BE2C (cell line): ENCODE data around the gene TMEM33.

Experiments used
- DNase-seq: peaks from one replicate; pipeline ENCODE4 v3.0.0-alpha.2; 2020
- H3K27me3 ChIP-seq: fragments of 250-450 bp; sonication (Bioruptor Pico); 2 replicates; pipeline ENCODE4 v1.5.1; 2020; ENCODE audit warnings: mild to moderate bottlenecking
- H3K36me3 ChIP-seq: fragments of 250-450 bp; sonication (Bioruptor Pico); 2 replicates; pipeline ENCODE4 v1.5.1; 2020; ENCODE audit warnings: mild to moderate bottlenecking
- H3K4me1 ChIP-seq: fragments of 250-450 bp; sonication (Bioruptor Pico); 2 replicates; pipeline ENCODE4 v1.5.1; 2020
- H3K4me3 ChIP-seq: 2 replicates; pipeline ENCODE4 v1.5.1; 2011; ENCODE audit warnings: low read depth, low read length
- H3K9me3 ChIP-seq: fragments of 250-450 bp; sonication (Bioruptor Pico); 2 replicates; pipeline ENCODE4 v1.5.1; 2020
- TF ChIP-seq, protein P1 (sequence below): IDR thresholded peaks from 2 replicates; pipeline ENCODE4 v1.5.1; 2012; ENCODE audit warnings: mild to moderate bottlenecking, low read depth, low read length

Gene TMEM33

DNA sequence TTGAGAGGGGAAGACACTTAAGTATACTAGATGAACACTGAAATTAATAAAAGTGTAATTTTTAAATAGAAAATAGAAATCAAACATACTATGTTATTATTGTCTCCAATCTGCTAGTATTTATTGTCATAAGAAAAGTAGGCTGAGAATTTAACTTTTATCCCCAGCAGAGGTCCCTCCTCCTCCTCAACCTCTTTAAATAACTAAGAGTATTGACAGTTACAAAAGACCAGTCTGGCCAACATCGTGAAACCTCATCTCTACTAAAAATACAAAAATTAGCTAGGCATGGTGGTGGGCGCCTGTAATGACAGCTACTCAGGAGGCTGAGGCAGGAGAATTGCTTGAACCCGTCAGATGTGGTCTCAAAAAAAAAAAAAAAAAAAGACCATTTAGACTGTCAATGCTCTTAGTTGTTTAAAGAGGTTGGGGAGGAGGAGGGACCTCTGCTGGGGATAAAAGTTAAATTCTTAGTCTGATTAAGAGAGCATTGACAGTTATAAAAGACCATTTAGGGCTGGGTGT, 59.3 kb downstream of the TMEM33 start:
- Histone ChIP-seq H3K27me3 (no peaks in the 10 kb centered on the region), H3K36me3 (no peaks in the 10 kb centered on the region), H3K4me3 (no peak overlapping the region), H3K9me3 (no peaks in the 10 kb centered on the region), H3K4me1 (peaks cover 2% of the 10 kb centered on the region; the same call in 1 of the 2 replicates)
- DNase-seq: no peak
- TF ChIP-seq, protein P1, sequence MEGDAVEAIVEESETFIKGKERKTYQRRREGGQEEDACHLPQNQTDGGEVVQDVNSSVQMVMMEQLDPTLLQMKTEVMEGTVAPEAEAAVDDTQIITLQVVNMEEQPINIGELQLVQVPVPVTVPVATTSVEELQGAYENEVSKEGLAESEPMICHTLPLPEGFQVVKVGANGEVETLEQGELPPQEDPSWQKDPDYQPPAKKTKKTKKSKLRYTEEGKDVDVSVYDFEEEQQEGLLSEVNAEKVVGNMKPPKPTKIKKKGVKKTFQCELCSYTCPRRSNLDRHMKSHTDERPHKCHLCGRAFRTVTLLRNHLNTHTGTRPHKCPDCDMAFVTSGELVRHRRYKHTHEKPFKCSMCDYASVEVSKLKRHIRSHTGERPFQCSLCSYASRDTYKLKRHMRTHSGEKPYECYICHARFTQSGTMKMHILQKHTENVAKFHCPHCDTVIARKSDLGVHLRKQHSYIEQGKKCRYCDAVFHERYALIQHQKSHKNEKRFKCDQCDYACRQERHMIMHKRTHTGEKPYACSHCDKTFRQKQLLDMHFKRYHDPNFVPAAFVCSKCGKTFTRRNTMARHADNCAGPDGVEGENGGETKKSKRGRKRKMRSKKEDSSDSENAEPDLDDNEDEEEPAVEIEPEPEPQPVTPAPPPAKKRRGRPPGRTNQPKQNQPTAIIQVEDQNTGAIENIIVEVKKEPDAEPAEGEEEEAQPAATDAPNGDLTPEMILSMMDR: peak; percentile 21; the same call in 1 of the 2 replicates

DNA sequence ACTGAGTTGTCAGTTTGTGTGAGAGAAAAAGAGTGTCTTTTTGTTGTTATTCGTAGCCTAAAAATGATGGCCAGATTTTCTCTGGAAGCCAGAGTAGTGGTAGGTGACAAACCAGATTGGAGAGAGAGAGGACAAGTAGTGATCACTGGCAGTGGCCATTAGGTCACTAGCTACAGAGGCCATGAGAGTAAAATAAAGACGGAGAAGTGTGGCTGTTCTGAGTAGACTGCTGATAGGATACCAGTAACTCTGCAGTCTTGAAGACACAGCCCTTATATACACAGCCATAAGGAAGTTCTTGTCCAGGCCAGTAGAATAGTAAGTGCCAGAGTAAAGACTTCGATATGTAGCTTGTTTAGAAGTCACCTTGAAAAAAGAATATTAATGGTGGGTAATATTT, 62.8 kb downstream of the TMEM33 start:
- TF ChIP-seq, protein P1: no peak
- Histone ChIP-seq H3K4me1 (no peaks in the 10 kb centered on the region), H3K36me3 (peaks cover 6% of the 10 kb centered on the region; the same call in 1 of the 2 replicates), H3K9me3 (no peaks in the 10 kb centered on the region), H3K27me3 (no peaks in the 10 kb centered on the region), H3K4me3 (no peak overlapping the region)
- DNase-seq: no peak

DNA sequence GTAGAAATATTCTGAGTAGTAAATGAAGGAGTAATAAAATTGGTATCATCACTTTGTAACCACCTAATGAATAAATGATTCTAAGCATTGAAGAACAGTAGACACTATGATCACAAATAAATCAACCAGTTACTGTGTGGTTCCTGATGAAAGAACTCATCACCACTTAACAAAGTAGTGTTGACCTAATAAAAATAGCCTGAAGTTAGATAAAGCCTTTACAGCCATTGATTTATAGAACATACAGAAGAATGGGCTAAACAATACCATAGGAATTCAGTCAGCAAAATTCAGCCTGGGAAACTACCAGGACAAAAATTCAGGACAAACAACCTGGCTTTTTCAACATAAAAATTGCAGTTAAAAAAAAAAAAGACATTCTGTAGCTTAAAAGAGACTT, 64.1 kb downstream of the TMEM33 start:
- Histone ChIP-seq H3K4me1 (no peaks in the 10 kb centered on the region), H3K9me3 (no peaks in the 10 kb centered on the region), H3K4me3 (no peak overlapping the region), H3K27me3 (no peaks in the 10 kb centered on the region), H3K36me3 (peaks cover 9% of the 10 kb centered on the region; the same call in 1 of the 2 replicates)
- TF ChIP-seq, protein P1: no peak
- DNase-seq: no peak

DNA sequence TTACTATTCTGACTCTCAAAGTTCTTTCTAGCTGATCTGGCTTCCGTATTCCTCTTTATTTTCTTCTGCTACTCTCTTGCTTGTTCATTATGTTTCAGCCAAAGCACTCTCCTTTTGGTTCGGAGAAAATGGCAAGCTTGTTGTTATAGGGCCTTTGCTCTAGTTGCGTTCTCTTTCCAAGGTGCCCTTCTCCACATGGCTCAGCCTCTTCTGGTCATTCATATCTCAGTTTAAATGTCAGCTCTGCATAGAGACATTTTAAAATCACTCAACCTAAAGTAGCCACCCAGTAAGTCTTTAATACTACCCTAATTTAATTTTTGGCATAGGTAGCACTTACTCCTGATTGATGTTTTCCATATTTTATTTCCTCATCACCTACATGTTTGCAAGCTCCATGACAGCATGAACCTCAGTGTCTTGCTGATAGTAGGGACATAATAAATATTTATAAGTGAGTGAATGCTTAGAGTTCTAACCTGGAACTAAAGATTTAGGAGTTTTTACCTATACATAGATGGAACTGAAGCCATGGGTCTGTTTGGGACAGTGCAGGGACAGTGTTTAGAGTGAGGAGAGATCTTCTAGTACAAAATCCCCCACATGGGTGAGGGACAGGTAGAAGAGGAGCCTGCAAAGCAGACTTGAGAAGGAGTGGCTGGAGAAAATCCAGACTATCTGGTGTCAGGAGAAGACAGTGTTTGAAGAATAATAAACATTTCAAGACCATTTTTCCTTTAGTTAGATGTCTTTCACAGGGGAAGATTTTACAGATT, 73.0 kb downstream of the TMEM33 start:
- Histone ChIP-seq H3K4me3 (no peak overlapping the region), H3K9me3 (no peaks in the 10 kb centered on the region), H3K4me1 (peaks cover 12% of the 10 kb centered on the region), H3K27me3 (no peaks in the 10 kb centered on the region), H3K36me3 (peaks cover 11% of the 10 kb centered on the region)
- no peak for DNase-seq
- TF ChIP-seq, protein P1: no peak
